ENCODE measurements around the gene CBX7.

Gene CBX7

DNA sequence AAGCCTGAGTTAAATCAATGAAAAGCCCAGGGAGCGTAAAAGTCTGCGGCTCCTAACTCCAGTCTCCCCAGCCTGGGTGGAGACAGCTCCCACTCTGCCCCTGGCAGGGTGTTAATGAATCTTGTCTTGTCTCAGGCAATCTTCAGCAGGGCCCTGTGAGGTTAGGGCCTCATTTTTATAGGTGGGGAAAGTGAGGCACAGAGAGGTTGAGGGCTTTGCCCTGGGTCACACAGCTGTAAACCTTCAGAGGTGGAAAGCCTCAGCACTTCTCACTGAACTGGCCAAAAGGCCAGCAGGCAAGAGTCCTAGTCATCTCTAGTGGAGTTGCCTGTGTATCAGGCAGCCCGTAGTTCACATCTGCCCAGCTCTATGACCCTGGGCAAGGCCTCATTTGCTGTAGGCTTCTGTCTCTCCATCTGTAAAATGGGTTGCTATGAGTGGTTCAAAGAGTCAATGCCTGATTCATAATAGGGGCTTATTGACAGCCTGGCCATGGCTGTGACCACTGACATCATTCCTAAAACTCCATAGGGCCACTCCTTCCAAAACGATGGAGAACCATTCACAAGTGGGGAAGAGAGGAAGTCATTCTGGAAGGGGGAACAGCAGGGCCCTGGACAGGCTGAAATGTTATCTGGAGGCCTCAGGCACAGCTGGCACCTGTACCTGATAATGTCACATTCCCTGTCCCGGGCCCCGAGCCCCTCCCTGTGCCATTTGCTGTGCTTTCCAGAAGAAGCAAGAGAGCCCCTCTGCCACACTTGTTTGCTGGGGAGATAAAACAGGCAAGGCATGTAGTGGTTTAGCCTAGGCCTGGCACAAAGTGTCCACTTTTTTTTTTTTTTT, 6.0 kb downstream of the CBX7 start:
- no peak for DNase-seq

DNA sequence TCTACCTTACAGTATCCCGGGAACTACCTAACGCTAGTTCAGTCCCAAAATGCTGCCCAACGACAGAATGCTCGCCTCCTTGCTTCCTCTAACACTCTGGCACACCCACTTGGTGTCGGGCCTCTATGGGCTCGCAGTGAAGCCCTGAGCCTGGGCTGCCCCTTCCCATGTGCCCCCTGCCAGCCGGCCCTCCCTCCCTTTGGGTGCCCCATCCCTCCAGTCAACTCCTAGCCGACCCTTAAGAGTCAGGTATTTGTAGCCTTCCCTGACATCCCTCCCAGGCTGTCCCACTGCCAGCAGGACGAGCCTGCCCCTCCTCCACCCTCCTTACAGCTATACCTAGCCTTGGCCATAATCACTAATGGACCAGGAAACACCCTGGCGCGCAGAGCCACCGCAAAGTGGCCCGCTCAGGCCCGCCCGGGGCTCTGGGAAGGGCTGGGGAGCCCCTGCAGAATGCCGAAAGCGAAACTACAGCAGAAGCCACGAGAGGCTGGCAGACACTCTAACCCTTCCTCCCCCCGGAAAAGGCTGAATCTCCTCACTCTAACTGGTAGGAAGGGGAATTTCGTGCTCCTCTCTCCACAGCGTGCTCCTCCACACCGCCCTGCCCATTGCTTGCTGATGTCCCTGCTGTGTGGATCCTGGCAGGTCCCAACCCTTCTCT, 8.2 kb downstream of the CBX7 start:
- DNase-seq, result peak; percentile 61

- no peak for DNase-seq
Observed at GRCh38 chr22:39142088-39142680, 10.3 kb downstream of the CBX7 start.

- no peak for DNase-seq
Observed at GRCh38 chr22:39139933-39140332, 12.5 kb downstream of the CBX7 start.

- DNase-seq, result no peak
Observed at GRCh38 chr22:39138357-39138997, 14.0 kb downstream of the CBX7 start.

GRCh38 chr22:39136317-39136716, 16.2 kb downstream of the CBX7 start:
- DNase-seq, result no peak

GRCh38 chr22:39135092-39135896, 17.2 kb downstream of the CBX7 start:
- peak; percentile 60 for DNase-seq

DNA sequence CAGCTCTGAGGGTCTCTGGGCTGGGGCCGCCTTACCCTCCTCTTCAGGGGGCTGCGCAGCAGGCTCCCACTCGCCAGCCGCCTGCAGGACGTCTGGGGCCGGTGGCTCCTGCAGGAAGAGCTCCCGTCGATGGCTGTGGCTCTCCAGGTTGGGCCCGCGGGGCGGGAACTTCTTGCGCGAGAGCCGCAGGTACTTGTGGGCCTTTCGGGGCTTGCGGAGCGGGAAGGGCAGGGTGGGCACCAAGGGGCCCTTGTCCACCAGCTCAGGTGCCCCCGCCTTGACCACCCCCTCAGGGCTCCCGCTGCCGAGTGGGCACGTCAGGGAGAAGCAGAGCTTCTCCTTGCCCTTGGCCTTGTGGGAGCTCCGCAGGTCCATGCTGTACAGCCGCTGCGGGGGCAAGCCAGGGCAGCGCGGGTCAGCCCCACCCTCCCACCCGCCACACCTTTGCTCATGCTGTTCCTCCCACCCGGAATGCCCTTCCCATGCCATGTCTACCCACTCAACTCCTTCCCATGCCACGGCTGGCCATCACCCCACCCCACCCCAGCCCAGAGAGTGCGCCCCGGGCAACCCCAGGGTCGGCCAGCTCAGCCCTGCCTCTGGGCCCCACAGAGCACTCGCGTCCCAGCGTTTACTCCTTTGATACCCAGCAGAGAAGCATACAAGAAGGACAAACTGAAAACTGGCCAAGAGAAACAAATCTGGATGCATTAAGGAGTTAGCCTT, 18.0 kb downstream of the CBX7 start:
- no peak for DNase-seq

GRCh38 chr22:39133871-39134270, 18.6 kb downstream of the CBX7 start:
- DNase-seq, result no peak

DNA sequence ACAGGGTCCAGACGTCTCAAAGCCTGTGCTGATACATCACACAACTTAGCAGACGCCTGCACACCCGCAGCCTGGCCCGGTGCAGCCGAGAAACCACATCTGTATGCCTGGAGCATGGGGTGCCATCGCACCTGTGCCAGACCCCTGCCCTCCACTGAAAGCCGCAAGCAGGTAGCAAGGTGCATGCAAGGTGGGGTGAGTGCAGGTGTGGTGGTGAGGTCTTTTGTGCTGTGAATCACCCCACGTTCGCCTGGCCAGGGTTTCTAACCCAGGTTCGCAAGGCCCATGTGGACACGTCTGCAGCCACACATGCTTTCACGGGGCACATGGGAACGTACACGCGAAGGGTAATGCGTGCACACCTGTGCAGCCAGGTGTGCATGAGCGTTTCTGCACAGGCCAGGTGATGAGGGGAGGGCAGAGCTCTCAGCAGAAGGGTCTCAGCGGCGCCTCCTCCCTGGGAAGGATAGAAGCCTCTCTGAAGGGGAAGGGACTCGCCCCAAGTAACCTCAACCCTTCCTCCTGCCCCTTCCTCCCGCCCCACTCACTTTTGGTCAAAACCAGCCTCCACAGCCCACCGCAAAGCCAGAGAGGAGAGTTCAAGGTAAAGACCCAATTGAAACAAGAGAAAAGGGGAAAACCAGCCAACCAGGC, 19.5 kb downstream of the CBX7 start:
- no peak for DNase-seq

- no peak for DNase-seq
Observed at GRCh38 chr22:39132281-39132680, 20.2 kb downstream of the CBX7 start.

DNA sequence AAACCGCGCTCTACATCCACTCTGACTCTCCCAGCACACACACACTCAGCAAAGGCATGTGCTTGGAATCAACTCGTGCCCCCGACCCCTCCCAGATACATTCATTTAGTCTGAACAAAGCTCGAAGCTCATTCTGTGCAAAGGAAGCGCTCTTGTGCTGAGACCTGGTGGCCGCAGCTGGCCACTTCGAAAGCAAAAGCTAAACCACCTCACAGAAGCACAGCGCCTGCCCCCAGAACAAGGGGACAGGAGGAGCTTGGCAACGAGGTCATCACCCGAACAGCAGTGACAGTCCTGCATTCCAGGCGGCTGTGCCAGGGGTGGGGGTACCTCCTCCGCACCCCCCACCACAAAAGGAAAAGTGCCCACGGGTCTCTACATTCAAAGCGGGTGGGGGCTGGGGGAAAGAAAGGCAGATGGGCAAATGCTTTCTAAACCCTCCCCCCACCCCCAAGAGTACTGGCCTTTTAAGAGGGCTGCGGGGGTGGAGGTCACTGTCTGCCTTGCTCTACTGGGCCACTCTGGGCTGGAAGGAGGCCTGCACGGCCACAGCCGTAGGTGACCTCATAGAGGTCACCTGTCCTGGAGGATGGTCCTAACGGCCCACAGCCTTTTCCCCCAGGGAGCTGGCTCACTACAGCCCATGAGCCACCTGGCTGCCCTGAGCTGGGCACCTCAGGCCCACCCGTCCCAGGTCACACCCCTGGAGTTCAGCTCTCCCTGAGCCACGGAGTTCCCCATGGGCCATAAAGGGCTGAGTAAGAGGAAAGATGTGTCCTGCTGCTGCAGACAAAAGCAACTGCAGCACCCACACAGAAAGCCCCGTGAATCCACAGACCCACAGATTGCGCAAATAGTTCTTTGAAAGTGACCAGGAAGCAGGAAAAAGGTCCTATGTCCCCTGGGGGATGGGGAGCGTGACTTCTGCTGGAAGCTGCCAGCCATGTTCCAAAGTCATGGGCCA, 21.3 kb downstream of the CBX7 start:
- DNase-seq, result no peak

DNA sequence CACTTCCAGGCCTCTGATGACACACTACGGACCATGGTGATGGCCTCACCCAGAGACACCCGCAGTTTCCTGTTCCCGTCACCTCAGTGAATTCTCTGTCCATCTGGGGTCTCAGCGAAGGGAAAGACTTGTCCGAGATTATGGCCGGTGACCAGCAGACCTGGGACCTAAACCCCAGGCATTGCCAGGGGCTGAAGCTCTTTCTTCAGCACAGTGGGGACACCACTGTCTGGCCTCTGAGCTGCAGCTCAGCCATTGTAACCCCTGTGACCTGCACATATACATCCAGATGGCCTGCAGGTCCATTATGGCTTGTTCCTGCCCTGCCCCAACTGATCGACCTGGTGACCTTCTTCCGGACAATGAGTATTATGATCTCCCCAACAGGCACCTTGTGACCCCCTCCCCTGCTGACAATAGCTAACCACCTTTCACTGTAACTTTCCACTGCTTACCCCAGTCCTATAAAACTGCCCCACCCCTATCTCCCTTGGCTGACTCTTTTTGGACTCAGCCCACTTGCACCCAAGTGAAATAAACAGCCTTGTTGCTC, 22.3 kb downstream of the CBX7 start:
- DNase-seq, result no peak

DNA sequence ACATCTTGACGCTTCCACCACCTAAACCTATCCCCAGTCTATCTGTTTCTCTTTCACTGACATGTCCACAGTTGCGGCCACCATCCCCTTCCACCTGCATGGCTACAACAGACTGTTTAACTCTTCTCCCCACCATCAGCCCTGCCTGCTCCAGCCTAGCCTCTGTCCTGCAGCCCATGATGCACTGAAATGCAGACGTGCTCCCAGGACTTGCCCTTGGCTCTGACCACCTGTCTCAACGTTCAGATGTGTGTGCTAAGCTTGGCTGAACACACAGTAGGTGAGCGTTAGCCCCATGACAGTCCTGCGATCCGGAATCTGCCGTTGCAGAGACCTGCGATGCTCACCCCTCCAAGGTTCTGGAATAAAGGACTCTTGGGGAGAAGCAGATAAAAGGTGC, 22.7 kb downstream of the CBX7 start:
- DNase-seq, result no peak

GRCh38 chr22:39129081-39129480, 23.4 kb downstream of the CBX7 start:
- no peak for DNase-seq

DNA sequence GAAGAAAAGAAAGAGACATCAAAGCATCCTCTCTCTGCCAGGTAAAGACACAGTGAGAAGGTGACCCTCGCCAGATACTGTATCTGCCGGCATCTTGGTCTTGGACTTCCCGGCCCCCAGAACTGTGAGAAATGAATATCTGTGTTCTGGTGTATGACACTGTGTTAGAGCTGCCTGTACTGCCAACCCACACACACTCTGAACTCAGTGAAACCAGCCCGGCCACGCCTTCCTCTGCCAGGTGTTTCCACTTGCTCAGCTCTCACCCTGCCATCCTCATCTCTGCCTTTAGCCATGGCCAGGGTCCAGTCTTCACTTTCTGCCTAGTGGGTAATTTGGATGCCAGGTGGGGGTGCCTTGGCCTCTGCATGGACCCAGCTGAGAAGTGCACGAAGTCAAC, 24.0 kb downstream of the CBX7 start:
- DNase-seq, result no peak

DNA sequence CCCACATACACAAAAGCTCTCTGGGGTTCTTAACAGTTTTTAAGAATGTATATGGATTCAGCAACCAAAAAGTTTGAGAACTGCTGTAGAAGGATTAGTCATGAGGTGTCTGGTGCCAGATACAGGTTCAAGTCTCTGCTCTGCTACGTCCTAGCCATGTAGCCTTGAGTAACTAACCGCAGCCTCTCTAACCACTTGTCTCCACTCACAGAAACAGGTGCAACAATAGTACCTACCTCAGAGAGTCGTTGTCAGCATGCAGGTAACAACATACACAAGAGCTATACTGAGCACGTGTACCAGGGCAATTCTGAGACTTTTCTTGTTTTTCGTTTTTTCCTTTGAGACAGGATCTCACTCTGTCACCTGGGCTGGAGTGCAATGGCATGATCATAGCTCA, 26.9 kb downstream of the CBX7 start:
- no peak for DNase-seq

GRCh38 chr22:39123751-39124581, 28.5 kb downstream of the CBX7 start:
- DNase-seq, result no peak

Measured in stimulated activated CD4-positive, alpha-beta T cell treated with anti-CD3 and anti-CD28 coated beads, Interleukin-15, amount 100 ng/mL, for 24 hours (primary cell).